B cell (primary cell): Measurements from ENCODE around the gene ISCU.

ENCODE experiments used
- EZH2 ChIP-seq: IDR thresholded peaks from 2 replicates; pipeline ENCODE4 v1.6.1; 2012; ENCODE audit warnings: borderline replicate concordance, low read depth, mild to moderate bottlenecking, moderate library complexity, low read length; ENCODE audit not compliant: insufficient read depth, poor library complexity, severe bottlenecking
- TF ChIP-seq, protein P1 (sequence below): fragments of 200-600 bp; IDR thresholded peaks from one replicate; pipeline ENCODE4 v1.8.0; 2022; ENCODE audit warnings: antibody characterized with exemption, mild to moderate bottlenecking

DNA sequence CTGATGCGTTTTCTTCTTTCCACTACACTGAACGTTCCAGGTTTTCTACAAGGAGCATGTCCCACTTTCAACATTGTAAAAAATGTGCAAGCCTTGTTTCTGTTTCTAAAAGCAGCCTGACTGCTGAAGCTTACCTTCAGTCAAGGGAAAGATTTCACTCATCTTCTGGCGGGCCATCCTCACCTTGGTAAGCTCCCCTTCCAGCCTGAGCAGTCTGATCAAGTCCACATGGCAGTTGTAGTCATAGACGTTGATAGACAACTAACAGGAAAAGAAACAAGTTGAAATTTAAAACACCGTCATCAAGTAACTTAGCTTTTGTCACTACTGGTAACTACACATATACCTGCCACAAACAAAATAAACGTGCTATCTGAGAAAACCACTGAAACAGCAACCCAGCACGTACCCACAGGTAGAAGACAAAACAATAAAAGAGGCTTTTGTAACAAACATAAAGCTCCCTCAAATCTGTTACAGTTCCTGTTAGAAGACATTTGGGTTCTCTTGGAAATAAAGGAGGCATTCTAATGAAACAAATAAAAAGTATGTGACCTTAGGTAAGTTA, 13.4 kb upstream of the ISCU start:
- TF ChIP-seq, protein P1, sequence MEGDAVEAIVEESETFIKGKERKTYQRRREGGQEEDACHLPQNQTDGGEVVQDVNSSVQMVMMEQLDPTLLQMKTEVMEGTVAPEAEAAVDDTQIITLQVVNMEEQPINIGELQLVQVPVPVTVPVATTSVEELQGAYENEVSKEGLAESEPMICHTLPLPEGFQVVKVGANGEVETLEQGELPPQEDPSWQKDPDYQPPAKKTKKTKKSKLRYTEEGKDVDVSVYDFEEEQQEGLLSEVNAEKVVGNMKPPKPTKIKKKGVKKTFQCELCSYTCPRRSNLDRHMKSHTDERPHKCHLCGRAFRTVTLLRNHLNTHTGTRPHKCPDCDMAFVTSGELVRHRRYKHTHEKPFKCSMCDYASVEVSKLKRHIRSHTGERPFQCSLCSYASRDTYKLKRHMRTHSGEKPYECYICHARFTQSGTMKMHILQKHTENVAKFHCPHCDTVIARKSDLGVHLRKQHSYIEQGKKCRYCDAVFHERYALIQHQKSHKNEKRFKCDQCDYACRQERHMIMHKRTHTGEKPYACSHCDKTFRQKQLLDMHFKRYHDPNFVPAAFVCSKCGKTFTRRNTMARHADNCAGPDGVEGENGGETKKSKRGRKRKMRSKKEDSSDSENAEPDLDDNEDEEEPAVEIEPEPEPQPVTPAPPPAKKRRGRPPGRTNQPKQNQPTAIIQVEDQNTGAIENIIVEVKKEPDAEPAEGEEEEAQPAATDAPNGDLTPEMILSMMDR, result no peak
- no peak for TF ChIP-seq EZH2
